ENCODE data around the gene SSH2. TPM values are rescaled to one million over a fixed set of nuclear protein-coding genes. Genes with fewer than 3 reads are reported as not detected.
A peak's percentile ranks its signal among the peaks of the same experiment; 100 is the strongest.

Gene SSH2
- total and polyA plus RNA-seq, 2 experiments from 2014 or later, result 8.3 to 18.9 TPM

DNA sequence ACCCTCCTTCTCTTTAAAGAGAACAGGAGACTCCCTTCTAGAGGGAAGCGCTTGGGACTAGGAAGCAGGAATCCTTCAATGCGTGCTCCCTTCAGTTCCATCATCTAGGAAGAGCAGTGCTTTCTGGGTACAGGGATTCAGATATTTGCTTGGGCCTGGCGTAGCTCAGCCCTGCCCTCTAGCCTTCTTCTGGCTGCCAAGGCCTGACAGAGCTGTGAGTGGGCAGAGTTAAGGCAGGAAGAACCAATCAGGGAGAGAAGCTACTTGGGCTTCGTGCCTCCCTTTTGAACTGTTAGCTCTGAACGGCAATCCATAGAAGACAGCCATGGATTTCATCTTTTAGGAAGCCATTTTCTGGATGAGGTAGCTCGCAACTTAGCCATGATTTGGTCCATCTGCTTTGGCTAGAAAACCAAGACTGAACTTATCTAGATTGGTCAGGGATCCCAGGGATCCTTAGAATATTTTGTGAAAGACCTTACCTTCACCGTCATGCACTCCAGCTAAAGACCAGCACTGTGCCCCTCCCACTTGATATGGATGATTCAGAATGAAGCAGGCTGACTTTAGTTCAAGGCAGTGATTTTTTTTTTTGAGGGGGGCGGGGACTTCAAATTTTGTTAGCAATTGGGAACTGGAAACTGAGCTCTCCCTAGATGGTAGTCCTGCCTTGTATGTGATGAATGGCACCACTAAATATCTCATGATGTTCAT is 304.8 kb downstream of the SSH2 start:
- TF ChIP-seq EZH2 (IDR thresholded peaks at IDR 0.05; ENCODE audit: insufficient read depth, poor library complexity, severe bottlenecking), result no peak
- H3K9ac ChIP-seq, result peak overlapping the region; percentile 41
- peak overlapping the region; percentile 78 for H2AFZ ChIP-seq
- in situ Hi-C loops (cut with MboI), result no loop called here
- peaks cover 15% of the 10 kb centered on the region for H3F3A ChIP-seq (ENCODE audit: insufficient read depth)
- WGBS, 2 experiments (ENCODE audit: low coverage in 1 of 2, low lambda C conversion rate in 2 of 2, missing lambda C conversion rate in 2 of 2), result 18 to 24% methylated on average over 8 of the region's 8 CpGs
- peak; percentile 91 for DNase-seq
- H3K4me2 ChIP-seq (ENCODE audit: unreplicated experiment), result peak overlapping the region; percentile 35
- H3K9me3 ChIP-seq (ENCODE audit: low read depth), result no peaks in the 10 kb centered on the region
- H3K79me2 ChIP-seq (ENCODE audit: insufficient read depth), result no peaks in the 10 kb centered on the region
- H4K20me1 ChIP-seq (ENCODE audit: insufficient read depth), result no peaks in the 10 kb centered on the region
- peak overlapping the region; percentile 71 for H3K27ac ChIP-seq
- H3K36me3 ChIP-seq (ENCODE audit: low read depth), result no peaks in the 10 kb centered on the region
- H3K4me1 ChIP-seq (ENCODE audit: insufficient read depth), result peaks cover 8% of the 10 kb centered on the region
- H3K9me2 ChIP-seq (ENCODE audit: insufficient read depth), result no peaks in the 10 kb centered on the region
- H3K4me3 ChIP-seq, result peak overlapping the region; percentile 16; the same call in 1 of the 2 replicates
- no peaks in the 10 kb centered on the region for H3K27me3 ChIP-seq (replicated peaks; ENCODE audit: insufficient read depth)

DNA sequence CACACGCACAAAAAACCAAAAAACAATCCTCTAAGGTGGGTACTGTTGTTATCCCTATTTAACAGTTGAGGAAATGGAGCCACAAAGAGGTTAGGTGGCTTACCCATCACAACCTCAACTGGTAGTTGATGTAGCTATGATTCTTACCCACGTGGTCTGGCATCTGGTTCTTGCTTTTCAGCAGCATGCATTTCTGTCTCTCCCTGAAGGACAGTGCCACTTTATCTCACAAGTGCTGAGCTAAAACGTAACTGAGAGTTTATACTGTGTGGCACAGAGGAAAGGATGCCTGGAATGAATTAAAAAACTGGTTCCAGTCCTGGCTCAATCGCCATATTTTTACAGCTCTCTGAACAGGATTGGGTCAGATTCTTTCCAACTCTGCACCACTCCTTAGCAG is 305.4 kb downstream of the SSH2 start:
- in situ Hi-C loops (cut with MboI), result no loop called here
- peak overlapping the region; percentile 78 for H2AFZ ChIP-seq
- no peak overlapping the region for H3K4me3 ChIP-seq
- H3K9me3 ChIP-seq (ENCODE audit: low read depth), result no peaks in the 10 kb centered on the region
- DNase-seq, result no peak
- H3K36me3 ChIP-seq (ENCODE audit: low read depth), result no peaks in the 10 kb centered on the region
- H3K4me2 ChIP-seq (ENCODE audit: unreplicated experiment), result peak overlapping the region; percentile 35
- TF ChIP-seq EZH2phosphoT487 (IDR thresholded peaks at IDR 0.05; ENCODE audit: insufficient read depth, low read depth), result no peak
- TF ChIP-seq EZH2 (IDR thresholded peaks at IDR 0.05; ENCODE audit: insufficient read depth, poor library complexity, severe bottlenecking), result no peak
- H3K4me1 ChIP-seq (ENCODE audit: insufficient read depth), result peaks cover 8% of the 10 kb centered on the region
- H4K20me1 ChIP-seq (ENCODE audit: insufficient read depth), result no peaks in the 10 kb centered on the region
- peak overlapping the region; percentile 33; the same call in 1 of the 2 replicates for H3K9ac ChIP-seq
- H3K27ac ChIP-seq, result peak overlapping the region; percentile 71
- WGBS, 2 experiments (ENCODE audit: low coverage in 1 of 2, low lambda C conversion rate in 2 of 2, missing lambda C conversion rate in 2 of 2), result 32 to 38% methylated on average over 4 of the region's 4 CpGs
- H3K79me2 ChIP-seq (ENCODE audit: insufficient read depth), result no peaks in the 10 kb centered on the region
- no peaks in the 10 kb centered on the region for H3K9me2 ChIP-seq (ENCODE audit: insufficient read depth)
- peaks cover 15% of the 10 kb centered on the region for H3F3A ChIP-seq (ENCODE audit: insufficient read depth)
- no peaks in the 10 kb centered on the region for H3K27me3 ChIP-seq (replicated peaks; ENCODE audit: insufficient read depth)

DNA sequence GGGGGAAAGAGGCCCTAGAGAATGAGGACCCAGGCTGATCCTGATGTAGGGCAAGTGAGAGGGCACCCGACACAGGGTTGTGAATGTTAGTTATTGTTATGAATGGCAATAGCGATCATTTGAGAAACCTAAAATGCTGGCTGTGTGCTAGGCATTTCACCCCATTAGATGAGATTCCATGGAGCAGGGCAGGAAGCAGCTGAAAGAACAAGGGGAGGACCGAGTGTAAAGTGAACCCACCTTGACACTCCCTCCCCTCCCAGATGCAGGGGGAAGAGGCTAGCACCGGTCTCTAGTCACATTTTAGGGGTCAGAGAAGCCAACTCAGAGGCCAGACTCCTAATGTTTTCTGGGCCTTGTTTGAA is 306.8 kb downstream of the SSH2 start:
- Histone ChIP-seq H4K20me1 (ENCODE audit: insufficient read depth) (no peaks in the 10 kb centered on the region), H3F3A (ENCODE audit: insufficient read depth) (peaks cover 15% of the 10 kb centered on the region), H3K4me1 (ENCODE audit: insufficient read depth) (peaks cover 8% of the 10 kb centered on the region), H3K9ac (no peak overlapping the region), H3K9me3 (ENCODE audit: low read depth) (no peaks in the 10 kb centered on the region), H3K4me2 (ENCODE audit: unreplicated experiment) (no peak overlapping the region), H3K27ac (no peak overlapping the region), H3K27me3 (replicated peaks; ENCODE audit: insufficient read depth) (no peaks in the 10 kb centered on the region), H3K79me2 (ENCODE audit: insufficient read depth) (no peaks in the 10 kb centered on the region), H3K36me3 (ENCODE audit: low read depth) (no peaks in the 10 kb centered on the region), H3K4me3 (no peak overlapping the region), H3K9me2 (ENCODE audit: insufficient read depth) (no peaks in the 10 kb centered on the region), H2AFZ (no peak overlapping the region)
- DNase-seq, result no peak
- 50 to 61% methylated on average over 3 to 4 of the region's 4 CpGs for WGBS, 2 experiments (ENCODE audit: low coverage in 1 of 2, low lambda C conversion rate in 2 of 2, missing lambda C conversion rate in 2 of 2)
- no peak for TF ChIP-seq EZH2phosphoT487 (IDR thresholded peaks at IDR 0.05; ENCODE audit: insufficient read depth, low read depth)
- no peak for TF ChIP-seq EZH2 (IDR thresholded peaks at IDR 0.05; ENCODE audit: insufficient read depth, poor library complexity, severe bottlenecking)
- in situ Hi-C loops (cut with MboI), result no loop called here

DNA sequence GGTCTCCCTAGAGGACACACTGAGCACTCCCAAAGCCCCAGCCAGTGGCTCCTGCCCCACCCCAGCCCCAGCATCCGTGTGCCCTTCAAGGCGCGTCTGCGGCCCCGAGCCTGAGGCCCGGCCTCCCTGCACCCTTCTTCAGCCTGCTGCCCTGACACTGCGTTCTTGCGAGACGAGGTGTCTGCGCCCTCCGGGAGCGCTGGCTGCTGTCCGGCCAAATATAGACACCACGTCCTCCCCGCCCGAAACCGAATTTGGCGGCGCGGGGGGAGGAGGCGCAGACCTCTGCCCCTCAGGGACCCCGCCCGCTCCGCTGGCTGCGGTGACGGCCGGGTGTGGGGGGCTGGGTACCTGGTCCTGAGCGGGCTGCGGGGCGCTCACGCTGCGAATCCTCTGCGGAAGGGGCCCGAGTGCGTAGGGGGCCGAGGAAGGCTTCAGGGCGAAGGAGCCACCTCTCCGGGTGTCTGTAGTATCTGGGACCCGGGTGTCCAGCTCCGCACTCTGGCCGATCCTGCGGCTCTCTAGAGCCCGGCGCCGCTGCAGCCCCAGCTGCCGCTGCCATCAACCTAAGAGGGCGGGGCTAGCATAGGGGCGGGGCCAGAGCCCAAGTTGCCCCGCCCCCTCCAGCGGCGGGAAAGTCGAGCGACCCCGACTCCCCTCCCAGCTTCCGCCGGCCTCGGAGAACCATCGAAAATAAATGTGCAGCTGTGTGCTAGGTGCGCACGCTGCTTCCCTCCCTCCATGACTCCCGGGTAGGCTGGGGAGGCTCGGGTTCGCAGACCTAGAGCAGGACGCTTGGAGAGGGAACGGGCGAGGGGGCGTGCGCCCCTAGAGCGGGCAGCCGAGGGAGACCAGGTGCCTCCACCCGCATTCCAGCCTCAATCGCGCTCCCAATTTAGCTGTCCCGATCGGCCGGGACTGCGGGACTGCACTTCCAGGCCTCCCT is 307.4 kb downstream of the SSH2 start, which contains the start of gene CORO6:
Gene CORO6, minus strand, starts transcription at position 576 of the 946 bp plus-strand sequence. CDS start 1,491 bp downstream, outside the sequence.
- H3K4me3 ChIP-seq, result peak within 1 kb of the TSS; percentile 88
- H3K4me1 ChIP-seq (ENCODE audit: insufficient read depth), result peaks cover 8% of the 10 kb centered on the region
- no peaks in the 10 kb centered on the region for H3K36me3 ChIP-seq (ENCODE audit: low read depth)
- H2AFZ ChIP-seq, result peak within 1 kb of the TSS; percentile 94
- peak; percentile 78 for DNase-seq
- H4K20me1 ChIP-seq (ENCODE audit: insufficient read depth), result no peaks in the 10 kb centered on the region
- in situ Hi-C loops (cut with MboI), result no loop called here
- no peak within 1 kb of the TSS for H3K27ac ChIP-seq
- H3K79me2 ChIP-seq (ENCODE audit: insufficient read depth), result no peaks in the 10 kb centered on the region
- no peaks in the 10 kb centered on the region for H3K27me3 ChIP-seq (replicated peaks; ENCODE audit: insufficient read depth)
- H3K9me2 ChIP-seq (ENCODE audit: insufficient read depth), result no peaks in the 10 kb centered on the region
- TF ChIP-seq EZH2phosphoT487 (IDR thresholded peaks at IDR 0.05; ENCODE audit: insufficient read depth, low read depth), result no peak
- TF ChIP-seq EZH2 (IDR thresholded peaks at IDR 0.05; ENCODE audit: insufficient read depth, poor library complexity, severe bottlenecking), result no peak
- H3K9me3 ChIP-seq (ENCODE audit: low read depth), result no peaks in the 10 kb centered on the region
- WGBS, 2 experiments (ENCODE audit: low coverage in 1 of 2, low lambda C conversion rate in 2 of 2, missing lambda C conversion rate in 2 of 2), result 13 to 19% methylated on average over 46 to 64 of the region's 77 CpGs
- peak within 1 kb of the TSS; percentile 76 for H3K9ac ChIP-seq
- H3F3A ChIP-seq (ENCODE audit: insufficient read depth), result peaks cover 15% of the 10 kb centered on the region
- peak within 1 kb of the TSS; percentile 87 for H3K4me2 ChIP-seq (ENCODE audit: unreplicated experiment)

Data from GM23248 (cell line).